Caco-2 (cell line): Measurements from ENCODE around the gene CFAP68. TPM values are rescaled to one million over a fixed set of nuclear protein-coding genes. Genes with fewer than 3 reads are reported as not detected.
A peak's percentile ranks its signal among the peaks of the same experiment; 100 is the strongest.

Experiments used
- BruUV-seq: library from RNA; stranded (reverse); fragments of 400-500 nt; replicated peaks from 2 replicates; lab custom pipeline; 2021; lab: Mats Ljungman, UMichigan
- CTCF ChIA-PET: fragments of 300-600 bp; sonication (Branson Sonifier 250); formaldehyde crosslinking; loops from one replicate; lab custom pipeline; 2022; ENCODE audit warnings: antibody characterized with exemption; lab: Charles Lee
- POLR2A ChIA-PET: fragments of 300-600 bp; sonication (Branson Sonifier 250); formaldehyde crosslinking; loops from one replicate; lab custom pipeline; 2022; ENCODE audit warnings: antibody characterized with exemption; lab: Charles Lee
- DNase-seq, 2 experiments: peaks; one replicate each; pipeline versions ENCODE4 v3.0.0 to v3.0.0-alpha.2; 2020 to 2022
- H3K27me3 ChIP-seq: replicated peaks from 2 replicates; pipeline ENCODE4 v1.6.0; 2011; ENCODE audit warnings: low read length; ENCODE audit not compliant: control insufficient read depth, insufficient read depth
- H3K36me3 ChIP-seq: 2 replicates; pipeline ENCODE4 v1.5.1; 2011; ENCODE audit warnings: low read length; ENCODE audit not compliant: control insufficient read depth, insufficient read depth
- H3K4me1 ChIP-seq: fragments of 250-450 bp; sonication (Bioruptor Pico); 2 replicates; pipeline ENCODE4 v1.5.1; 2020; ENCODE audit warnings: mild to moderate bottlenecking
- H3K4me3 ChIP-seq: 2 replicates; pipeline ENCODE4 v1.5.1; 2011; ENCODE audit warnings: low read depth, mild to moderate bottlenecking, control low read depth, low read length
- H3K9me3 ChIP-seq: fragments of 250-450 bp; sonication (Bioruptor Pico); 2 replicates; pipeline ENCODE4 v1.5.1; 2020; ENCODE audit warnings: mild to moderate bottlenecking, moderate library complexity
- H3K27ac Mint-ChIP-seq: one replicate; pipeline ENCODE4 v1.8.0; 2022; ENCODE audit warnings: mixed read lengths; ENCODE audit not compliant: unreplicated experiment
- H3K27me3 Mint-ChIP-seq: one replicate; pipeline ENCODE4 v1.8.0; 2022; ENCODE audit warnings: mixed read lengths; ENCODE audit not compliant: insufficient read depth, unreplicated experiment
- H3K36me3 Mint-ChIP-seq: one replicate; pipeline ENCODE4 v1.8.0; 2022; ENCODE audit warnings: mild to moderate bottlenecking, mixed read lengths; ENCODE audit not compliant: insufficient read depth, unreplicated experiment
- H3K4me1 Mint-ChIP-seq: one replicate; pipeline ENCODE4 v1.8.0; 2022; ENCODE audit warnings: low read depth, mixed read lengths; ENCODE audit not compliant: unreplicated experiment
- H3K4me3 Mint-ChIP-seq: one replicate; pipeline ENCODE4 v1.8.0; 2022; ENCODE audit warnings: mild to moderate bottlenecking, moderate library complexity, mixed read lengths; ENCODE audit not compliant: unreplicated experiment
- H3K9me3 Mint-ChIP-seq: one replicate; pipeline ENCODE4 v1.8.0; 2022; ENCODE audit warnings: mixed read lengths; ENCODE audit not compliant: unreplicated experiment
- intact Hi-C: fragments of 100-400 bp; cut with micrococcal nuclease; formaldehyde crosslinking; loops from one replicate; pipeline ENCODE4 v1.10.0; 2022; ENCODE audit not compliant: unreplicated experiment
- total RNA-seq: library from RNA; stranded (reverse); gene quantifications from 2 replicates; pipeline ENCODE4 v1.2.3, GENCODE V29; 2022
- TF ChIP-seq, protein P1 (sequence below), 2 experiments: fragments of 200-600 bp in 1 of 2; IDR thresholded peaks; 1 replicate in 1 of 2; 2 replicates in 1 of 2; pipeline versions ENCODE4 v1.5.1 to v1.8.0; 2011 to 2022; ENCODE audit warnings: antibody characterized with exemption in 1 of 2, control low read depth in 1 of 2, inconsistent platforms in 1 of 2, low read depth in 1 of 2, low read length in 1 of 2, mild to moderate bottlenecking in 1 of 2, moderate library complexity in 1 of 2; ENCODE audit not compliant: insufficient read depth in 1 of 2, severe bottlenecking in 1 of 2, unreplicated experiment in 1 of 2

CFAP68 gene
- total RNA-seq, 1 experiment from 2014 or later: 71.4 TPM

DNA sequence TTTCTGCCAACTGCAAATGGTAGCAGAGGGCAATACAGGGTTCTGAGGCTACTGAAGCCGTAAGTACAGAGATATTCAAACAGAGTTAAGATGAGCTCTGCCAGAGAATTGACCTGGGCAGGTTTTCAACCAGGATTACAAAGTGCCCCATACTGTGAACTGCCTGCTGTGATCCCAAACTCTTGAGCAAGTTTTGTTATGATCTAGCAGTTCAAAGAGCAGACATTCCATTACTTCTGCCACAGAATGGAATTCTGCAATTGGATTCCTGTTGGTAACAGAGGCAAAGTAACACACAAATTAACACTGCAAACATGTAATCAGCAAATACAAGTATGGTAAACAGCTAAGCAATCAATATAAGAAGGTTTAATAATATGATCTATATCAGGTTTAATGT lies 39.2 kb upstream of the CFAP68 start:
- Mint-ChIP-seq H3K9me3 (no peaks in the 10 kb centered on the region), H3K36me3 (peaks cover 17% of the 10 kb centered on the region), H3K27ac (peak overlapping the region; percentile 40), H3K27me3 (no peaks in the 10 kb centered on the region), H3K4me1 (peaks cover 20% of the 10 kb centered on the region), H3K4me3 (no peak overlapping the region)
- peak in 1 of 2 experiments; percentile 42 for DNase-seq
- ChIA-PET CTCF (interaction anchor here (1.0 to 2.5 kb wide), 3 partner anchors 21 to 236 kb away, joined by 3 to 16 read pairs (median 8); no protein-coding TSS in a partner anchor), POLR2A (no interaction called here)
- no peak overlapping the region for H3K4me3 ChIP-seq
- H3K27me3 ChIP-seq: no peaks in the 10 kb centered on the region
- no TSS peak for BruUV-seq
- H3K9me3 ChIP-seq: no peaks in the 10 kb centered on the region
- peaks cover 21% of the 10 kb centered on the region for H3K4me1 ChIP-seq
- peaks cover 4% of the 10 kb centered on the region; the same call in 1 of the 2 replicates for H3K36me3 ChIP-seq
- intact Hi-C loops: loop anchor here (2.0 to 5.0 kb wide), 3 partner anchors 73 to 123 kb away; partner anchors contain the start of gene PPP2R1B
- TF ChIP-seq, protein P1, sequence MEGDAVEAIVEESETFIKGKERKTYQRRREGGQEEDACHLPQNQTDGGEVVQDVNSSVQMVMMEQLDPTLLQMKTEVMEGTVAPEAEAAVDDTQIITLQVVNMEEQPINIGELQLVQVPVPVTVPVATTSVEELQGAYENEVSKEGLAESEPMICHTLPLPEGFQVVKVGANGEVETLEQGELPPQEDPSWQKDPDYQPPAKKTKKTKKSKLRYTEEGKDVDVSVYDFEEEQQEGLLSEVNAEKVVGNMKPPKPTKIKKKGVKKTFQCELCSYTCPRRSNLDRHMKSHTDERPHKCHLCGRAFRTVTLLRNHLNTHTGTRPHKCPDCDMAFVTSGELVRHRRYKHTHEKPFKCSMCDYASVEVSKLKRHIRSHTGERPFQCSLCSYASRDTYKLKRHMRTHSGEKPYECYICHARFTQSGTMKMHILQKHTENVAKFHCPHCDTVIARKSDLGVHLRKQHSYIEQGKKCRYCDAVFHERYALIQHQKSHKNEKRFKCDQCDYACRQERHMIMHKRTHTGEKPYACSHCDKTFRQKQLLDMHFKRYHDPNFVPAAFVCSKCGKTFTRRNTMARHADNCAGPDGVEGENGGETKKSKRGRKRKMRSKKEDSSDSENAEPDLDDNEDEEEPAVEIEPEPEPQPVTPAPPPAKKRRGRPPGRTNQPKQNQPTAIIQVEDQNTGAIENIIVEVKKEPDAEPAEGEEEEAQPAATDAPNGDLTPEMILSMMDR (IDR thresholded peaks at IDR 0.05; ENCODE audit: insufficient read depth in 1 of 2, low read depth in 1 of 2, low read length in 1 of 2, severe bottlenecking in 1 of 2, unreplicated experiment in 1 of 2): no peak

DNA sequence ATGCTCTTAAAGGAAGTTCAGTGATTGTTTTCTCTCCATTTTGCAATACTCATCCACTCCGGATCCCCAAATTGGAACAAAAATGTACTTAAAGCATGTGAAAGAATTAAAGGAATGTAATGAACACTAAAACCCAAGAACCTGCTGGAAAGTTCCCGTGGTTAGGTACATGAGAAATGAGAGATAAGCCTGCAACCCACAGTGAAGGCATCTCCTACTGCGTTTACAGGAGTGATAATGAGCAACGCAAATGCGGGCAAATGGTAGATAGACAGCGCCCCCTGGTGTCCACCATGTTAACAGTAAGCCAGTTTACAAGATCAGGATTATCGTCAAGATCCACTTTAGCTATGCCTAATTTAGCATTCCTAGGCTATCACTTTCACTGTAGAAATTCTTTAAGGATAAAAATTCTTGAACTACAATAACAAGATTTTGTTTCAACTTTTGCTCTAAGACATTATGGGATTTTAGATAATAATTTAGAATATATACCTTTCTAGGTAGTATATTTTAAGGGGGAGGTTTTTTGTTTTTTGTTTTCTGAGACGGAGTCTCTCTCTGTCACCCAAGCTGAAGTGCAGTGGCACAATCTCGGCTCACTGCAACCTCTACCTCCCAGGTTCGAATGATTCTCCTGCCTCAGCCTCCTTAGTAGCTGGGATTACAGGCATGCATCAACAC lies 37.8 kb upstream of the CFAP68 start:
- Histone ChIP-seq H3K4me1 (peaks cover 19% of the 10 kb centered on the region), H3K36me3 (peaks cover 4% of the 10 kb centered on the region; the same call in 1 of the 2 replicates), H3K27me3 (no peaks in the 10 kb centered on the region), H3K4me3 (no peak overlapping the region), H3K9me3 (no peaks in the 10 kb centered on the region)
- intact Hi-C loops: loop anchor here (1.0 to 5.0 kb wide), 11 partner anchors 38 to 387 kb away; partner anchors contain the start of genes CFAP68, FDXACB1, PPP2R1B and SIK2
- ChIA-PET POLR2A (no interaction called here), CTCF (interaction anchor here (0.5 to 2.5 kb wide), 13 partner anchors 18 to 386 kb away, joined by 3 to 16 read pairs (median 4); partner anchors contain the start of genes ALG9 and PPP2R1B)
- peaks cover 12% of the 10 kb centered on the region for H3K36me3 Mint-ChIP-seq
- H3K4me1 Mint-ChIP-seq: peaks cover 20% of the 10 kb centered on the region
- DNase-seq: peak; percentile 91 to 94
- H3K27me3 Mint-ChIP-seq: no peaks in the 10 kb centered on the region
- TF ChIP-seq, protein P1 (IDR thresholded peaks at IDR 0.05; ENCODE audit: insufficient read depth in 1 of 2, low read depth in 1 of 2, low read length in 1 of 2, severe bottlenecking in 1 of 2, unreplicated experiment in 1 of 2): peak; percentile 96 to 98
- H3K4me3 Mint-ChIP-seq: no peak overlapping the region
- no TSS peak for BruUV-seq
- H3K9me3 Mint-ChIP-seq: no peaks in the 10 kb centered on the region
- H3K27ac Mint-ChIP-seq: no peak overlapping the region

DNA sequence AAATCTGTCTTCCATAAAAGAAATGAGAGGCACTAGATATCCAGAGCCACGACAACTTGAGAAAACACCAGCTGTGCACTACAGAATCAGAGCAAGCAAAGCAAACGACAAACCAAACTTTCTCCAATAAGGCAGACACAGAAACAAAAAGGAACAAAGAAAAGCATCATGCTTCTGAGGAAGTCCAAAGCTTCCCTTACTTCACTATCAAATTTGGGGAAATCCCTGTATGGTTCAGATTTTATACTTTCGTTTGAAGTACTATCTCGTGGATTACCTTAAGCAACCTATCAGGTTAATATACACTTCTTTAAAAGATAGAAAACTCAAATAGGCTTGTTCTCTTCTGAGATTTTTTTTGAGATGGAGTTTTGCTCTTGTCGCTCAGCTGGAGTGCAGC lies 35.7 kb upstream of the CFAP68 start:
- TF ChIP-seq, protein P1 (IDR thresholded peaks at IDR 0.05; ENCODE audit: insufficient read depth in 1 of 2, low read depth in 1 of 2, low read length in 1 of 2, severe bottlenecking in 1 of 2, unreplicated experiment in 1 of 2): no peak
- ChIA-PET POLR2A (no interaction called here), CTCF (no interaction called here)
- Histone ChIP-seq H3K4me1 (peaks cover 16% of the 10 kb centered on the region), H3K36me3 (peaks cover 2% of the 10 kb centered on the region; the same call in 1 of the 2 replicates), H3K4me3 (no peak overlapping the region), H3K27me3 (no peaks in the 10 kb centered on the region), H3K9me3 (no peaks in the 10 kb centered on the region)
- no peak for DNase-seq
- Mint-ChIP-seq H3K27ac (no peak overlapping the region), H3K4me3 (no peak overlapping the region), H3K4me1 (peaks cover 20% of the 10 kb centered on the region), H3K9me3 (no peaks in the 10 kb centered on the region), H3K27me3 (no peaks in the 10 kb centered on the region), H3K36me3 (peaks cover 5% of the 10 kb centered on the region)
- no TSS peak for BruUV-seq
- intact Hi-C loops: loop anchor here (5.0 kb wide), 1 partner anchor 126 kb away; no protein-coding TSS in a partner anchor
